CD4-positive, alpha-beta T cell treated with Interleukin-4 for 1 hour (primary cell): Measurements from ENCODE around the gene THSD7B.

Experiments
- DNase-seq, 2 donors: peaks; one replicate each; pipeline ENCODE4 v3.0.0-alpha.2; 2020 to 2022

THSD7B gene

GRCh38 chr2:137724912-137725311 lies 959.6 kb downstream of the THSD7B start:
- DNase-seq, result no peak
